Right atrium auricular region (tissue), 2 donors: ENCODE data around the gene ARAP2. TPM values are rescaled to one million over a fixed set of nuclear protein-coding genes. Genes with fewer than 3 reads are reported as not detected.

ENCODE experiments used
- DNase-seq: peaks from one replicate; pipeline ENCODE4 v3.0.0-alpha.2; 2019; ENCODE audit warnings: low spot score
- H3K27ac ChIP-seq, 2 donors: fragments of 200-600 bp; sonication (generic); 1 replicate in 1 of 2; 2 replicates in 1 of 2; pipeline ENCODE4 v1.5.1; 2016 to 2019
- H3K27me3 ChIP-seq, 2 donors: fragments of 200-600 bp; sonication (generic); one replicate each; pipeline versions ENCODE4 v1.5.1 to v1.6.0; 2017 to 2019
- H3K36me3 ChIP-seq: fragments of 200-600 bp; sonication (generic); one replicate; pipeline ENCODE4 v1.5.1; 2016
- H3K4me1 ChIP-seq, 2 donors: fragments of 200-600 bp; sonication (generic); one replicate each; pipeline versions ENCODE4 v1.5.1 to v1.6.0; 2017 to 2019
- H3K4me3 ChIP-seq, 2 donors: fragments of 200-600 bp; sonication (generic); 1 replicate in 1 of 2; 2 replicates in 1 of 2; pipeline ENCODE4 v1.5.1; 2017 to 2019; ENCODE audit warnings: mild to moderate bottlenecking in 1 of 2, moderate library complexity in 1 of 2
- H3K9me3 ChIP-seq, 2 donors: fragments of 200-600 bp; sonication (generic); one replicate each; pipeline ENCODE4 v1.5.1; 2019
- total RNA-seq, 2 donors: library from RNA; depleted of rRNA; stranded (reverse); fragments of >200 nt; gene quantifications; one replicate each; pipeline ENCODE4 v1.1.0, GENCODE V29; 2016
- TF ChIP-seq, protein P1 (sequence below), 2 donors: fragments of 200-600 bp; sonication (generic); IDR thresholded peaks; one replicate each; pipeline ENCODE4 v1.5.1; 2019; ENCODE audit warnings: antibody characterized with exemption in 2 of 2

Gene ARAP2
- total RNA-seq, 2 donors from 2014 or later, result 5.7 to 10.1 TPM

DNA sequence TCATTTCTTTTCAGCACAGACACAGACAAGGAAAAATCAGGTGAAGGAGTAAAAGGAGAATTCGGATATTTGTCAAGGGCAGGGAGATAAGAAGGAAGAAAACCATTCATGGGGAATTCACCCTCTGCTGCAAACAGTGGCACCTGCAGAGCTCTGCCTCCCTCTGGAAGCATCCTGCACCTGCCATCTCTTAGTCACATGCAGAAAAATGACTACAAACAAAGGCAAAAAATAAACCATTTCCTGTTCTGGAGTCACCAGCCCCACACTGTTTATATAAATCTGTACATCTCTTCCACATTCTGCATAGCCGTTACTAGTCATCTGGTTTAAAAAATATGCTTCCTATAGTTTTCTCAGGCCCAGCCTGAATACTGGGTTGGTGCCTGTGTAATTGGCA is 205.3 kb downstream of the ARAP2 start:
- Histone ChIP-seq H3K9me3 (no peaks in the 10 kb centered on the region), H3K27ac (no peak overlapping the region), H3K27me3 (no peaks in the 10 kb centered on the region), H3K4me1 (no peaks in the 10 kb centered on the region), H3K4me3 (no peak overlapping the region), H3K36me3 (no peaks in the 10 kb centered on the region)
- no peak for DNase-seq
- TF ChIP-seq, protein P1, sequence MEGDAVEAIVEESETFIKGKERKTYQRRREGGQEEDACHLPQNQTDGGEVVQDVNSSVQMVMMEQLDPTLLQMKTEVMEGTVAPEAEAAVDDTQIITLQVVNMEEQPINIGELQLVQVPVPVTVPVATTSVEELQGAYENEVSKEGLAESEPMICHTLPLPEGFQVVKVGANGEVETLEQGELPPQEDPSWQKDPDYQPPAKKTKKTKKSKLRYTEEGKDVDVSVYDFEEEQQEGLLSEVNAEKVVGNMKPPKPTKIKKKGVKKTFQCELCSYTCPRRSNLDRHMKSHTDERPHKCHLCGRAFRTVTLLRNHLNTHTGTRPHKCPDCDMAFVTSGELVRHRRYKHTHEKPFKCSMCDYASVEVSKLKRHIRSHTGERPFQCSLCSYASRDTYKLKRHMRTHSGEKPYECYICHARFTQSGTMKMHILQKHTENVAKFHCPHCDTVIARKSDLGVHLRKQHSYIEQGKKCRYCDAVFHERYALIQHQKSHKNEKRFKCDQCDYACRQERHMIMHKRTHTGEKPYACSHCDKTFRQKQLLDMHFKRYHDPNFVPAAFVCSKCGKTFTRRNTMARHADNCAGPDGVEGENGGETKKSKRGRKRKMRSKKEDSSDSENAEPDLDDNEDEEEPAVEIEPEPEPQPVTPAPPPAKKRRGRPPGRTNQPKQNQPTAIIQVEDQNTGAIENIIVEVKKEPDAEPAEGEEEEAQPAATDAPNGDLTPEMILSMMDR (IDR thresholded peaks at IDR 0.05), result no peak

DNA sequence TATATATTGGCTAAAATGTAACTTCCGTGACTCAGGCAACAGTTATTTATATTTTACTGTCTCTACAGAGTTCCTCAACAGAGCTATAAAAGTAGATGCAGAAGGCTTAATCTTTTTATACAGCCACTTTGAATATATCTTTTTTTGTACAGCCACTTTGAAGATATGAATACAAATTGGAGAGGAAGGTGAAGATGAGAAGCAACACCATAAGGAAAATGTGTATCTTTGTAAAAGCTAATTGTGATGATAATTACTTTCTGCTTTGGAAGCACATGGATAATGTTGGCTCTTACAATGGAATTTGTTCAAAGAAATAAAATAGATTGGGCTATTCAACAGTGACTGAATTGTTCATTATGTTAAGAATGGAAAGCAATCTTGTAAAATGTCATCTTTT is 205.8 kb downstream of the ARAP2 start:
- TF ChIP-seq, protein P1 (IDR thresholded peaks at IDR 0.05), result no peak
- no peak for DNase-seq
- no peaks in the 10 kb centered on the region for H3K27me3 ChIP-seq

DNA sequence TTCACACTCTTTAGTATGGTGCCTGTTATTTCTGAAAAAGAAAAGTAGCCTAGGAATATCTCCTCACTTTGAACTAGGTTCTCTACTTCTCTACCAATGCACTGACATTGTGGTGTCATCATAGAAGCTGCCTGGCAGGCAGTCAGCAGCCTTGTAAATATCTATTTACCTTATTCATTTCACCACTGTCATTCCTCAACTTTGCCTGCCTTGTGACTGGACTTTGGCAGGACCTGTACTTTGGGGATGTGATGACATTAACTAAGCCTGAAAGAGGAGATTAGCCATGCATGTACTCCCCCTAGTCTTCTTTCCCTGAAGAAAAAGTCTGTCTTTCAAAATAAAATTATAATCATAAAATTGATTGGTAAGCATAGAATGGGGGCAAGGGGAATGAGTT is 207.2 kb downstream of the ARAP2 start:
- TF ChIP-seq, protein P1 (IDR thresholded peaks at IDR 0.05), result no peak
- Histone ChIP-seq H3K36me3 (no peaks in the 10 kb centered on the region), H3K27me3 (no peaks in the 10 kb centered on the region), H3K4me1 (no peaks in the 10 kb centered on the region), H3K4me3 (no peak overlapping the region), H3K9me3 (no peaks in the 10 kb centered on the region), H3K27ac (no peak overlapping the region)
- no peak for DNase-seq

More for the DNA sequence above, 205.8 kb downstream of the ARAP2 start:
- no peak overlapping the region for H3K27ac ChIP-seq
- H3K4me3 ChIP-seq, result no peak overlapping the region
- no peaks in the 10 kb centered on the region for H3K4me1 ChIP-seq
- H3K9me3 ChIP-seq, result no peaks in the 10 kb centered on the region
- H3K36me3 ChIP-seq, result no peaks in the 10 kb centered on the region

DNA sequence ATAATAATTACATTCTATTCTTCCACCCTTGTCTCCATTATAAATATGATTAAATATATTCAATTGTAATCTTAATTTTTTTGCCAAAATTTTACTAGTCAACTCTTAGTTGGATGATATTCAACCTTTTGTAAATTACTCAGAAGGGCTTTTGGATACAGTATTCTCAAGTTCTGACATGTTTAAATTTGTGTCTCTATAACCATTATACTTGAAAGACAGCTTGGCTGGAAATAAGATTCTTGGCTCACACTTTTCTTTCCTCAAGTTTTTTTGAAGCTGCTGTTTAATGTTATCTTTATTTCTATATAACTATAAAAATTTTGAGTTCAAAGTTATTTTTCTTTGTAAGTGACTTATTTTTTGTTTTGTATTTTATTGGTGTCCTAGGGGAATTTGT is 214.4 kb downstream of the ARAP2 start:
- no peaks in the 10 kb centered on the region for H3K4me1 ChIP-seq
- H3K27me3 ChIP-seq, result no peaks in the 10 kb centered on the region
- TF ChIP-seq, protein P1 (IDR thresholded peaks at IDR 0.05), result no peak
- no peak overlapping the region for H3K27ac ChIP-seq
- no peak for DNase-seq
- H3K9me3 ChIP-seq, result no peaks in the 10 kb centered on the region
- no peaks in the 10 kb centered on the region for H3K36me3 ChIP-seq
- no peak overlapping the region for H3K4me3 ChIP-seq

DNA sequence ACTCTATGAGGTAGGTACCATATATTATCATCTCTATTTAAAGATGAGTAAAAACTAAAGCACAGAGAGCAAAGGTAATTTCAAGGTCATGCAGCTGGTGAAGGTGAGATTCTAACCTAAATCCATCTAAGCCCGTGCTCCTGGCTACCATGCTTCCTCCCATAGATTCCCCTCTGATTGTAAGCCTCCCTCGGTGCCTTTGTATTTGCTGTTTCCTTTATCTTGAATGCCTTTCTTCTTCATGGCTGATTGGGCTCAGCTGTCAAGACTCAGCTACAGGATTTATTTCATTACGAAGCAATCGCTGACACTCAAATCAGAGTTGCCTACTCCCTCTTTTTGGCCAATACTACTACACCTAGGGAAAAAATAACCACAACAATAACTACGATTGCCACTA is 217.1 kb downstream of the ARAP2 start:
- Histone ChIP-seq H3K4me1 (no peaks in the 10 kb centered on the region), H3K27ac (no peak overlapping the region), H3K36me3 (no peaks in the 10 kb centered on the region), H3K9me3 (no peaks in the 10 kb centered on the region), H3K4me3 (no peak overlapping the region), H3K27me3 (no peaks in the 10 kb centered on the region)
- no peak for DNase-seq
- TF ChIP-seq, protein P1 (IDR thresholded peaks at IDR 0.05), result no peak

DNA sequence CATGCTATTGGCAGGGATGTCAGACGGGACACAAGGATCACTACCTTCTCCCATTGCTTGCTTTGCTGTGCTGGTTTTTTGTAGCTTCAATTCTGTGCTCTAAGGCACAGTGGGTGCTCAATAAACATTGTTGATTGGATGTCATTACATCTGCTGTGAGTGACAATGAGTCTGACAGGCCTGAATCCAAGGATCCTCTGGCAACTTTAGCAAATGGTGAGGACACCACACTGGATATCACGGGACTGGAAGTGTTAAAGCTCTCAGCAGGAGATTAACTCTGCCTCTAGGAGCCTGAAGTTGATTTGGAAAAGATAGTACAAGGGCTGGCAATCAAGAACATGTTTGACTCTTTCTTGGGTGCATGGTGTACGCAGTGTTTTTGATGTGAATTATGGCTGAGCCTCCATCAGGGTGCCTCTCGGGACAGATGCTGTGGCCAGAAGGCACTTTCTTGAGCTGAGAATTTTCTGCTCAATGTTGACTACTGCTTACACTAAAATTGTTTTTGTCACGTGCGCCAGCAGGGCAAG is 217.9 kb downstream of the ARAP2 start:
- no peak for DNase-seq
- Histone ChIP-seq H3K4me1 (no peaks in the 10 kb centered on the region), H3K4me3 (no peak overlapping the region), H3K27ac (no peak overlapping the region), H3K27me3 (no peaks in the 10 kb centered on the region), H3K36me3 (no peaks in the 10 kb centered on the region), H3K9me3 (no peaks in the 10 kb centered on the region)
- TF ChIP-seq, protein P1 (IDR thresholded peaks at IDR 0.05), result no peak
